Right kidney (tissue), 1 donor: ENCODE data around the gene SYNGAP1.

ENCODE experiments used
- DNase-seq: peaks from one replicate; pipeline ENCODE4 v3.0.0-alpha.2; 2016

SYNGAP1 gene

DNA sequence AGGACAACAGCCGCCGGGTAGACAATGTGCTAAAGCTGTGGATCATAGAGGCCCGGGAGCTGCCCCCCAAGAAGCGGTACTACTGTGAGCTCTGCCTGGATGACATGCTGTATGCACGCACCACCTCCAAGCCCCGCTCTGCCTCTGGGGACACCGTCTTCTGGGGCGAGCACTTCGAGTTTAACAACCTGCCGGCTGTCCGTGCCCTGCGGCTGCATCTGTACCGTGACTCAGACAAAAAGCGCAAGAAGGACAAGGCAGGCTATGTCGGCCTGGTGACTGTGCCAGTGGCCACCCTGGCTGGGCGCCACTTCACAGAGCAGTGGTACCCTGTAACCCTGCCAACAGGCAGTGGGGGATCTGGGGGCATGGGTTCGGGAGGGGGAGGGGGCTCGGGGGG lies 17.8 kb downstream of the SYNGAP1 start:
- no peak for DNase-seq

DNA sequence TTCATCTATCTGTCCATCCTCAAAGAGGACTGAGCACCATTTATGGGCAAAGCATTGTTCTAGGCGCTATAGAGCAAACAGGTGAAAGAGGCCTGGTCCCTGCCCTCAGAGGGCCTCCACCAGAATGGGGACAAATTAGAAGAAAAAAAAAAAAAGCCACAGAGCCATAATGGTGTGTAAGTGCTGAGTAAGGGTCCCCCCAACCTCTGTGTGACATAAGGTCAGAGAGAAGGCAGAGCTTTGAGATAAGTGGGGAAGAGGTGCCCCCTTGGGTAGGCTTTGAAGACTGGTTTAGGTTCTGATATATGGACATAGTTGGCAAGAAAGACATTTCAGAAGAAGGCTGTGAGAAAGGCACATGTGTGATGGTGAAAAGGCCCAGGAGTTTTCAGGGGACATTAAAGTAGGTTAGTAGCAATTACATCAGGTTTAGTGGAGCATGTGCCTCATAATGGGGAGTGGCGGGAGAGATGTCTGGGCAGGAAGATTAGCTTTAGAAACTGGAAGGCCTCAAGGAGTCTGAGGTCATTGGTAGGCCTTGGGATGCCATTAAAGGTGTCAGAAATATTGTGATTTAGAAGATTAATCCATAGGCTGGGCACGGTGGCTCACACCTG lies 19.2 kb downstream of the SYNGAP1 start:
- DNase-seq: no peak

DNA sequence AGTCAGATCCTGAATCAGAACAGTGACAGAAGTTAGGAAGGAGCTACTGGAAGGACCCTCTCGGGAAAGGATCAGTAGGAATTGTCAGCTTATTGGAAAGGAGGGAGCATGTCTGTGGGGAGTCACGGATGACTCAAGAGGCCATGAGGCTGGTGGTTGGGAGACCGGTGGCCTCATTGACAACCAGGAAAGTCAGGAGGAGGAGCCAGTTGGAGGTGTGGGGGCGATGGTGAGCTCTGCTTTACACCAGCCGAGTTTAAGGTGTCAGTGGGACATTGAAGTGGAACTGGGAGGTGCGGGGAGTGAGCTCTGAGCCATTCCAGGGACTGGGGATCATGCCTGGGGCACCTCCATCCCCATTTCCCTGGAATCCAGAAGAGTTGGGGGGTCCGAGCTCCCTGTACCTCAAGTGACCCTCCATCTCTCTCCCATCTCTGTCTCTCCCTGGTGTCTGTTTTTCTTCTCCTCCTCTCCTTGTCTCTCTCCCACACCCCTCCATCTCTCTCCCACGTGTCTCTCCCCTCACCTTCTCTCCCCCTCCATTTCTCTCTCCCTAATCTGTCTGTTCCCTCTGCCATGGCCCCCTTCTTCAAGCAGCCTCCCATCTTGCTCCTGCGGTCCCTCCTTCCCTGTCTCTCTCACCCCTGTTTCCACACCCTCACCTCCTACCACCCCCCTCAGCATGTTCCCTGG lies 20.2 kb downstream of the SYNGAP1 start:
- no peak for DNase-seq

DNA sequence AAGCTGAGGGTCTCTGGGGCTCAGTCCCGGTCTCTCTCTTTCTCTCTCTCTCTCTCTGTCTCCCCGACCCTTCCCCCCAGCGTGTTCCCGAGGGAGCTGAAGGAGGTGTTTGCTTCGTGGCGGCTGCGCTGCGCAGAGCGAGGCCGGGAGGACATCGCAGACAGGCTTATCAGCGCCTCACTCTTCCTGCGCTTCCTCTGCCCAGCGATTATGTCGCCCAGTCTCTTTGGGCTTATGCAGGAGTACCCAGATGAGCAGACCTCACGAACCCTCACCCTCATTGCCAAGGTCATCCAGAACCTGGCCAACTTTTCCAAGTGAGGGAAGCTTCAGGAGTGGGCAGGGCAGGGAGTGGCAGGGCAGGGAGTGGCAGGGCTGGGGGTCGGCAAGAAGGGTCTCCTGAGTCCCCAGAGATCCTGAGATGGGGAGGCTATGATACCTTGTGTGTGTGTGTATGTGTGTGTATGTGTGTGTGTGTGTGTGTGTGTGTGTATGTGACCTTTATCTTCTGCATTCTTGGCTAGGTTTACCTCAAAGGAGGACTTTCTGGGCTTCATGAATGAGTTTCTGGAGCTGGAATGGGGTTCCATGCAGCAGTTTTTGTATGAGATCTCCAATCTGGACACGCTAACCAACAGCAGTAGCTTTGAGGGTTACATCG lies 20.9 kb downstream of the SYNGAP1 start:
- no peak for DNase-seq

- DNase-seq: no peak
Observed at GRCh38 chr6:33441457-33441856, 21.6 kb downstream of the SYNGAP1 start.

- no peak for DNase-seq
Observed at GRCh38 chr6:33442283-33442682, 22.4 kb downstream of the SYNGAP1 start.

DNA sequence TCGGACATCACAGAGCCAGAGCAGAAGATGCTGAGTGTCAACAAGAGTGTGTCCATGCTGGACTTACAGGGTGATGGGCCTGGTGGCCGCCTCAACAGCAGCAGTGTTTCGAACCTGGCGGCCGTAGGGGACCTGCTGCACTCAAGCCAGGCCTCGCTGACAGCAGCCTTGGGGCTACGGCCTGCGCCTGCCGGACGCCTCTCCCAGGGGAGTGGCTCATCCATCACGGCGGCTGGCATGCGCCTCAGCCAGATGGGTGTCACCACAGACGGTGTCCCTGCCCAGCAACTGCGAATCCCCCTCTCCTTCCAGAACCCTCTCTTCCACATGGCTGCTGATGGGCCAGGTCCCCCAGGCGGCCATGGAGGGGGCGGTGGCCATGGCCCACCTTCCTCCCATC lies 23.2 kb downstream of the SYNGAP1 start:
- DNase-seq: no peak

- DNase-seq: no peak
Observed at GRCh38 chr6:33443619-33444504, 24.0 kb downstream of the SYNGAP1 start.

GRCh38 chr6:33445119-33445603 lies 25.3 kb downstream of the SYNGAP1 start:
- no peak for DNase-seq

DNA sequence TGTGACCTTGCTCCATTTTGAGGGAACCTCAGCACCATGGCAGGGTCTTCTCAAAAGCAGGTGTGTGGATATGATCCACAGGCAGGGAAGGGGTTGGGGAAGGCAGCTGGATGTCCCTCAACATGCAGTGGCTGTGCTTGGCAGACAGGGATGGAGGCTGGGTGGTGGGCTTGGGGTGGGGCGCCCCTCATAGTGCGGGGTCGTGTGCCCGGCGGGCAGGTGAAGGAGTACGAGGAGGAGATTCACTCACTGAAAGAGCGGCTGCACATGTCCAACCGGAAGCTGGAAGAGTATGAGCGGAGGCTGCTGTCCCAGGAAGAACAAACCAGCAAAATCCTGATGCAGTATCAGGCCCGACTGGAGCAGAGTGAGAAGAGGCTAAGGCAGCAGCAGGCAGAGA lies 26.5 kb downstream of the SYNGAP1 start:
- DNase-seq: no peak

DNA sequence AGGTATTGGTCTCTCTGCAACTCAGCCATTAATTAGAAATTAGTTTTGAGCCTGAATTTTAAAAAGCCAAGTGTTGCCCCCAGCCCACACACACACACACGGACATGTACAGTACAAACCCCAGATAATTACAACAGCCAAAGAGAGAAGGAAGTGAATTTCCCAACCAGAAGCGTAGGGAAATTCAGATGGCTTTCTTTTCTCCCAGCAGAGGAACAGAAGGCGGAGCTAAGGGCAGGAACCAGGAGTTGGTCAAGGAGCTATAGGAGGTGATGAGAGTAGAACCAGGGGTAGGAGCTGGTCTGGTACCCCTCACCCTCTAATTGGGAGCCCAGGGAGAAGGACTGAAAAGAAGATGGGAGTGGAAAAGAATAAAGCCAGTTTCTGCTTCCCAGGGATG lies 30.6 kb downstream of the SYNGAP1 start:
- no peak for DNase-seq

- no peak for DNase-seq
Observed at GRCh38 chr6:33451606-33452005, 31.7 kb downstream of the SYNGAP1 start.

- no peak for DNase-seq
Observed at GRCh38 chr6:33452496-33452895, 32.6 kb downstream of the SYNGAP1 start.

DNA sequence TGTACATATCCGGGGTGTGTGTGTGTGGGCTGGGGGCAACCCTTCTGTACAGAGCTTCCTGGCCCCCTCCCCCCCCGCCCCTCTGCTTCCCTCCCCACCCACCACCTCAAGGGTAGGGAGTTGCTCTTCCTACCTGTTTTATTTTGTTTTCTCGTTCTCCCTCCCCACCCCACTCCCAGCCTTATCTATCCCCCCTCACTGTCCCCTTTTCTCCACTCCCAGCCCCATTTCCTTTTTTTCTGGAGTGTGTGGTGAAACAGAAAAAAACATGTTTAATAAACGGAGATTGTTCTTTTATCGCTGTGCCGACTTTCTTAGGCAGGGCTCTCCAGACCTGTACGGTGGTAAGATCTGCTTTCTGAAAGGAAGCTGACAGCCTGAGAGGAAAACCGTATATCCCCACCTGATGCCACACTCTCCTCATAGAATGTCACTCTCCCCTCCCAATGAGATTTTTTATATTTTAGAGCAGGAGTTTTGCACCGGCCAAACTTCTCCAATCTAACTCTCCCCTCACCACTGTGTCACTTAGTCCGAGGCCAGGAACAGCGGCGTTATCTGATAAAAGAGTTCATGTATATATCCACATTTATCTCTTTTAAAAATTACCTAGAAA lies 33.6 kb downstream of the SYNGAP1 start:
- no peak for DNase-seq

DNA sequence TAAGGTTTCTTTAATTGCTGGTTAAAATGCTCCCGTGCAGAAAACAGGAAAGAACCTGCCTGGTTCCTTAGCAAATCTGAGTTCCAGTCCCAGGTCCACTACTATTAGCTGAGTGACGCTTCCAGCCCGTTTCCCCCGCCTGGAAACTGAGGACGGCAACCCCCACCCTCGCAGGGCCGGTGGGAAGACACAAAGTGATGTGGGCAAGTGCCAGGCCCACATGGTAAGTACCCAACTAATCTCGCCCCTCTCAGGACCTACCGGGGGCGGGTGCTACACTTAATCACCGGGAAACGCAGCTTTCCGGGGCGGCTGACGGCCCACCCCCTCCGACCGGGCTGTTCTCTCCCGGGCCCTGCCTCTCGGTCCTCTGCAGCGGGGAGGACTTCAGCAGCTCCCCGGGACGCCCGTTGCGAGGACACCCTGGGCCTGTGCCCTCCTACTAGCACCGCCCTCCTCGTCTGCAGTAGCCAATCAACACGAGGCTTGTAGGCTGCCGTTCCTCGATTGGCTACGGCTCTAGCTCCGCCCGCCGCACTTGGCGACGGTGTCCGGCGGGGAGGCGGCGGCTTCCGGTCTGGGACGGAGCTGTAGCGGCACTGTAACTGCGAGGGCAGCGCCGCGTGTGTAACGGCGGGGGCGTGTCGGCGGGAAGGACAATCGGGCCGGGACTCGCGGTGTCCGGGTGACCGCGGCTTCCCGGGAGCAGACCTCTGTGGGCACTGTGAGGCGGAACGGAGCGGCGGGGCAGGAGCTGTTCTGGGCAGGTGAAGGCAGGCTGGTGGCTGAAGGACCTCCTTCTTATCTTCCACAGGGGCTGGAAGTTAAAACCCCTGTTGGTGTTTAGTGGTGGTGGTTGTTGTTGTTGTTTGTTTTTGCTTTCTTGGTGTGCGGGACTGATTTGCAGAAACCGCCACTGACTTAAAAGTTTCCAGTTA lies 34.4 kb downstream of the SYNGAP1 start, which contains the start of gene ZBTB9:
TSS of gene ZBTB9 (plus strand) at position 568 of the 938 bp plus-strand sequence. CDS start 525 bp downstream, outside the sequence.
- peak; percentile 88 for DNase-seq

DNA sequence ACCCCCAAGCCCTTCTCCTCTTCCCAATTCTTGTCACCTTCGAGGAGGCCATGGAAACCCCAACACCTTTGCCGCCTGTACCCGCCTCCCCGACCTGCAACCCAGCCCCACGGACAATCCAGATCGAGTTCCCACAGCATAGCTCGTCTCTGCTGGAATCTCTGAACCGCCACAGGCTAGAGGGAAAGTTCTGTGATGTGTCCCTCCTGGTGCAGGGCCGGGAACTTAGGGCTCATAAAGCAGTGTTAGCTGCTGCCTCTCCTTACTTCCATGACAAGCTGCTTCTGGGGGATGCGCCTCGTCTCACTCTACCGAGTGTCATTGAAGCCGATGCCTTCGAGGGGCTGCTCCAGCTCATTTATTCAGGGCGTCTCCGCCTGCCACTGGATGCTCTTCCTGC lies 35.2 kb downstream of the SYNGAP1 start:
- no peak for DNase-seq

DNA sequence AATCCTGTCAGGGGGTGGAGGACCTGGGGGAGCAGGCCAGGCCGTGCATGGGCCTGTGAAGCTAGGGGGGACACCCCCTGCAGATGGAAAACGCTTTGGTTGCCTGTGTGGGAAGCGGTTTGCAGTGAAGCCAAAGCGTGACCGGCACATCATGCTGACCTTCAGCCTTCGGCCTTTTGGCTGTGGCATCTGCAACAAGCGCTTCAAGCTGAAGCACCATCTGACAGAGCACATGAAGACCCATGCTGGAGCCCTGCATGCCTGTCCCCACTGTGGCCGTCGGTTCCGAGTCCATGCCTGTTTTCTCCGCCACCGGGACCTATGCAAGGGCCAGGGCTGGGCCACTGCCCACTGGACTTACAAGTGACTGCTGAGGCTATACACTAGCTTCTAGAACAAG lies 36.3 kb downstream of the SYNGAP1 start:
- DNase-seq: no peak

GRCh38 chr6:33458676-33459075 lies 38.8 kb downstream of the SYNGAP1 start:
- DNase-seq: no peak

DNA sequence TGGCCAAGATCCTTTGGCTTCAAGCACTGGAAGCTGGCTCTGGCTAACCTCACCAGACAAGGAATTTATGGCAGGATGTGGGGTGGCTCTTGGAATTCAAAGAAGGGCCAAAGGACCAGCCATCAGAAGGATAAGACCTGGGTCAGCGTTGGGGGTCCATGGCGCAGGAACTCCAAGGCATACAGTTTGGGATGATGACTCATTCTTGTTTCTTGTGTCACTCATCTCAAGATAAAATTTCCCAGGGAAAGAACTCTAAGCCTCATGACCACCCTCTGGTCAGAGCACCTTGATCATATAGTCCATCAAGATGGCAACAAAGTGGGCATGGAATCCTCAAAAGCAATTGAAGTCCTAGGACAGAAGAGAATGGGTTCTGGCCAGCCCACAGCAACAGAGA lies 39.4 kb downstream of the SYNGAP1 start:
- DNase-seq: no peak

- no peak for DNase-seq
Observed at GRCh38 chr6:33466075-33466735, 46.3 kb downstream of the SYNGAP1 start.
